SK-N-SH treated with all-trans-retinoic acid at 6 μM for 48 hours (cell line): ENCODE results near the gene LUC7L2.

Experiments used
- ATAC-seq: fragments of 200-7000 bp; cut with Tn5 transposase; 3 replicates; pipeline ENCODE4 v1.9.1; 2020; ENCODE audit warnings: mild to moderate bottlenecking, moderate library complexity
- ARNTL ChIP-seq: fragments of 450-650 bp; formaldehyde crosslinking; IDR thresholded peaks from 2 replicates; pipeline ENCODE4 v1.5.0; 2020; ENCODE audit warnings: low read depth, mild to moderate bottlenecking, moderate library complexity, borderline replicate concordance
- BACH2 ChIP-seq: fragments of 250-450 bp; sonication (Bioruptor Pico); IDR thresholded peaks from 2 replicates; pipeline ENCODE4 v1.9.0; 2021; ENCODE audit warnings: mild to moderate bottlenecking, borderline replicate concordance
- CSDC2 ChIP-seq: fragments of 250-450 bp; sonication (Bioruptor Pico); IDR thresholded peaks from 2 replicates; pipeline ENCODE4 v1.5.0; 2020; ENCODE audit warnings: mild to moderate bottlenecking, moderate library complexity
- ESRRG ChIP-seq: fragments of 250-450 bp; sonication (Bioruptor Pico); IDR thresholded peaks from 2 replicates; pipeline ENCODE4 v1.6.1; 2021; ENCODE audit warnings: mild to moderate bottlenecking
- GLIS3 ChIP-seq: fragments of 250-450 bp; sonication (Bioruptor Pico); IDR thresholded peaks from 2 replicates; pipeline ENCODE4 v1.5.0; 2020; ENCODE audit warnings: mild to moderate bottlenecking, moderate library complexity
- ISL1 ChIP-seq: fragments of 250-450 bp; sonication (Bioruptor Pico); IDR thresholded peaks from 2 replicates; pipeline ENCODE4 v2.1.2; 2022; ENCODE audit warnings: mild to moderate bottlenecking, moderate library complexity
- OSR1 ChIP-seq: fragments of 250-450 bp; sonication (Bioruptor Pico); IDR thresholded peaks from 2 replicates; pipeline ENCODE4 v1.8.0; 2022; ENCODE audit warnings: moderate library complexity, mild to moderate bottlenecking, inconsistent platforms
- PPARA ChIP-seq: fragments of 250-450 bp; sonication (Bioruptor Pico); IDR thresholded peaks from 2 replicates; pipeline ENCODE4 v1.5.0; 2020; ENCODE audit warnings: mild to moderate bottlenecking, borderline replicate concordance
- RARB ChIP-seq: fragments of 250-450 bp; sonication (Bioruptor Pico); IDR thresholded peaks from 2 replicates; pipeline ENCODE4 v1.8.0; 2021; ENCODE audit warnings: mild to moderate bottlenecking, moderate library complexity
- SNAI2 ChIP-seq: fragments of 250-450 bp; sonication (Bioruptor Pico); IDR thresholded peaks from 2 replicates; pipeline ENCODE4 v1.5.0; 2020; ENCODE audit warnings: mild to moderate bottlenecking, moderate library complexity
- TCF4 ChIP-seq: fragments of 250-450 bp; sonication (Bioruptor Pico); IDR thresholded peaks from 2 replicates; pipeline ENCODE4 v1.8.0; 2021; ENCODE audit warnings: mild to moderate bottlenecking, moderate library complexity, borderline replicate concordance
- TOX ChIP-seq: fragments of 250-450 bp; sonication (Bioruptor Pico); IDR thresholded peaks from 2 replicates; pipeline ENCODE4 v1.8.0; 2021; ENCODE audit warnings: mild to moderate bottlenecking, moderate library complexity, borderline replicate concordance
- ZC3H10 ChIP-seq: fragments of 250-450 bp; sonication (Bioruptor Pico); IDR thresholded peaks from 2 replicates; pipeline ENCODE4 v1.5.1; 2021; ENCODE audit warnings: mild to moderate bottlenecking, moderate library complexity
- ZFP3 ChIP-seq: fragments of 250-450 bp; sonication (Bioruptor Pico); IDR thresholded peaks from 2 replicates; pipeline ENCODE4 v1.5.0; 2020; ENCODE audit warnings: mild to moderate bottlenecking, moderate library complexity
- ZFP30 ChIP-seq: fragments of 450-650 bp; formaldehyde crosslinking; IDR thresholded peaks from 2 replicates; pipeline ENCODE4 v1.5.0; 2022; ENCODE audit warnings: mild to moderate bottlenecking, moderate library complexity
- ZNF565 ChIP-seq: fragments of 450-650 bp; formaldehyde crosslinking; conservative IDR thresholded peaks from 2 replicates; pipeline ENCODE4 v1.5.0; 2020; ENCODE audit warnings: low read depth, mild to moderate bottlenecking, moderate library complexity
- ZNF70 ChIP-seq: fragments of 450-650 bp; formaldehyde crosslinking; IDR thresholded peaks from 2 replicates; pipeline ENCODE4 v1.5.0; 2020; ENCODE audit warnings: mild to moderate bottlenecking, moderate library complexity
- ZNF8 ChIP-seq: fragments of 450-650 bp; formaldehyde crosslinking; IDR thresholded peaks from 2 replicates; pipeline ENCODE4 v1.5.0; 2020; ENCODE audit warnings: mild to moderate bottlenecking, moderate library complexity
- TF ChIP-seq, protein P1 (sequence below): fragments of 250-450 bp; sonication (Bioruptor Pico); IDR thresholded peaks from 2 replicates; pipeline ENCODE4 v1.8.0; 2021; ENCODE audit warnings: low read depth, mild to moderate bottlenecking, moderate library complexity, borderline replicate concordance
- TF ChIP-seq, protein P2 (sequence below): fragments of 250-450 bp; sonication (Bioruptor Pico); IDR thresholded peaks from 2 replicates; pipeline ENCODE4 v1.5.0; 2020; ENCODE audit warnings: mild to moderate bottlenecking, moderate library complexity
- TF ChIP-seq, protein P3 (sequence below): fragments of 250-450 bp; sonication (Bioruptor Pico); IDR thresholded peaks from 2 replicates; pipeline ENCODE4 v1.5.1; 2021; ENCODE audit warnings: mild to moderate bottlenecking, moderate library complexity
- TF ChIP-seq, protein P4 (sequence below): fragments of 250-450 bp; sonication (Bioruptor Pico); IDR thresholded peaks from 2 replicates; pipeline ENCODE4 v1.8.0; 2020; ENCODE audit warnings: mild to moderate bottlenecking, moderate library complexity, borderline replicate concordance
- TF ChIP-seq, protein P5 (sequence below): fragments of 250-450 bp; sonication (Bioruptor Pico); IDR thresholded peaks from 2 replicates; pipeline ENCODE4 v1.5.1; 2020; ENCODE audit warnings: low read depth, mild to moderate bottlenecking, moderate library complexity

Gene LUC7L2

DNA sequence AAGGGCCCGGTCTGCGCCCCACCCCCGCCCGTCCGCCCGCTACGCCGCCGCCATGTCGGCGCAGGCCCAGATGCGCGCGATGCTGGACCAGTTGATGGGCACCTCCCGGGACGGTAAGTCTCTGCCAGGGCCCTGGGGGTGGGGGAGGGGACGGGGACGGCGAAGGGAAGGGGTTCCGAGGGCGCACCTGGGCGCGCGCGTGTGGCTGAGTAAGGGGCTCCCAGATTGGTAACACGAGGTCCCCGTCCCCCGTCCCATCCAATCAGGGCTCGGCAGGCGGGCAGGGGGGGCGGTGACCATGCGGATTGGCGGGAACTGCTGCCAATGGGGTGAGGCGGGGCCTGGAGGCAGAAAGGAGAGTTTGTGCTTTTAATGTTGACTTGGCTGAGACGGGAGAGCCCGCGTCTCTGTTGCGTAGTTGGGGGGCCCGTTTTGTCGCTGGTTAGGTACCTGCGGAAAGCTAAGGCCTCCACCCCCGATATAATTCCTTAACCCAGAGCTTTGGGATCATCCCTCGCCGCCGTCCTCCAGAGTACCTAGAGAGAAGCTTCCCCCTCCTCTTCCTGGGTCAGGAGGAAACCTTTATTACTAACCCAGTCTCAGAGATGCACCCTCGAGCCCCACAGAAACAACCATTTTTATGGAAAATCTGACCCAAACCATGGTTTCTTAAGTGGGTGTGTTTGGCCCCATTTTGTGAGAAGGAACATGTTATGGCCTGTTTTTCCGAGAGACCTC, 685 bp downstream of the LUC7L2 start:
- no peak for TF ChIP-seq SNAI2 (CRISPR knock-in tag)
- no peak for TF ChIP-seq ISL1 (CRISPR knock-in tag)
- TF ChIP-seq, protein P1, sequence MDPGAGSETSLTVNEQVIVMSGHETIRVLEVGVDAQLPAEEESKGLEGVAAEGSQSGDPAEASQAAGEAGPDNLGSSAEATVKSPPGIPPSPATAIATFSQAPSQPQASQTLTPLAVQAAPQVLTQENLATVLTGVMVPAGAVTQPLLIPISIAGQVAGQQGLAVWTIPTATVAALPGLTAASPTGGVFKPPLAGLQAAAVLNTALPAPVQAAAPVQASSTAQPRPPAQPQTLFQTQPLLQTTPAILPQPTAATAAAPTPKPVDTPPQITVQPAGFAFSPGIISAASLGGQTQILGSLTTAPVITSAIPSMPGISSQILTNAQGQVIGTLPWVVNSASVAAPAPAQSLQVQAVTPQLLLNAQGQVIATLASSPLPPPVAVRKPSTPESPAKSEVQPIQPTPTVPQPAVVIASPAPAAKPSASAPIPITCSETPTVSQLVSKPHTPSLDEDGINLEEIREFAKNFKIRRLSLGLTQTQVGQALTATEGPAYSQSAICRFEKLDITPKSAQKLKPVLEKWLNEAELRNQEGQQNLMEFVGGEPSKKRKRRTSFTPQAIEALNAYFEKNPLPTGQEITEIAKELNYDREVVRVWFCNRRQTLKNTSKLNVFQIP (CRISPR knock-in tag), result no peak
- TF ChIP-seq ZNF8 (CRISPR knock-in tag), result 0 out of 2 replicates have a peak, but pooled peaks have one; percentile 12
- TF ChIP-seq, protein P2, sequence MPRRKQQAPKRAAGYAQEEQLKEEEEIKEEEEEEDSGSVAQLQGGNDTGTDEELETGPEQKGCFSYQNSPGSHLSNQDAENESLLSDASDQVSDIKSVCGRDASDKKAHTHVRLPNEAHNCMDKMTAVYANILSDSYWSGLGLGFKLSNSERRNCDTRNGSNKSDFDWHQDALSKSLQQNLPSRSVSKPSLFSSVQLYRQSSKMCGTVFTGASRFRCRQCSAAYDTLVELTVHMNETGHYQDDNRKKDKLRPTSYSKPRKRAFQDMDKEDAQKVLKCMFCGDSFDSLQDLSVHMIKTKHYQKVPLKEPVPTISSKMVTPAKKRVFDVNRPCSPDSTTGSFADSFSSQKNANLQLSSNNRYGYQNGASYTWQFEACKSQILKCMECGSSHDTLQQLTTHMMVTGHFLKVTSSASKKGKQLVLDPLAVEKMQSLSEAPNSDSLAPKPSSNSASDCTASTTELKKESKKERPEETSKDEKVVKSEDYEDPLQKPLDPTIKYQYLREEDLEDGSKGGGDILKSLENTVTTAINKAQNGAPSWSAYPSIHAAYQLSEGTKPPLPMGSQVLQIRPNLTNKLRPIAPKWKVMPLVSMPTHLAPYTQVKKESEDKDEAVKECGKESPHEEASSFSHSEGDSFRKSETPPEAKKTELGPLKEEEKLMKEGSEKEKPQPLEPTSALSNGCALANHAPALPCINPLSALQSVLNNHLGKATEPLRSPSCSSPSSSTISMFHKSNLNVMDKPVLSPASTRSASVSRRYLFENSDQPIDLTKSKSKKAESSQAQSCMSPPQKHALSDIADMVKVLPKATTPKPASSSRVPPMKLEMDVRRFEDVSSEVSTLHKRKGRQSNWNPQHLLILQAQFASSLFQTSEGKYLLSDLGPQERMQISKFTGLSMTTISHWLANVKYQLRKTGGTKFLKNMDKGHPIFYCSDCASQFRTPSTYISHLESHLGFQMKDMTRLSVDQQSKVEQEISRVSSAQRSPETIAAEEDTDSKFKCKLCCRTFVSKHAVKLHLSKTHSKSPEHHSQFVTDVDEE (CRISPR knock-in tag), result no peak
- no peak for TF ChIP-seq ZNF565 (CRISPR knock-in tag)
- no peak for TF ChIP-seq TCF4 (CRISPR knock-in tag)
- TF ChIP-seq ZFP3 (CRISPR knock-in tag), result no peak
- peak; percentile 43; the same call in 1 of the 2 replicates for TF ChIP-seq GLIS3 (CRISPR knock-in tag)
- TF ChIP-seq, protein P3, sequence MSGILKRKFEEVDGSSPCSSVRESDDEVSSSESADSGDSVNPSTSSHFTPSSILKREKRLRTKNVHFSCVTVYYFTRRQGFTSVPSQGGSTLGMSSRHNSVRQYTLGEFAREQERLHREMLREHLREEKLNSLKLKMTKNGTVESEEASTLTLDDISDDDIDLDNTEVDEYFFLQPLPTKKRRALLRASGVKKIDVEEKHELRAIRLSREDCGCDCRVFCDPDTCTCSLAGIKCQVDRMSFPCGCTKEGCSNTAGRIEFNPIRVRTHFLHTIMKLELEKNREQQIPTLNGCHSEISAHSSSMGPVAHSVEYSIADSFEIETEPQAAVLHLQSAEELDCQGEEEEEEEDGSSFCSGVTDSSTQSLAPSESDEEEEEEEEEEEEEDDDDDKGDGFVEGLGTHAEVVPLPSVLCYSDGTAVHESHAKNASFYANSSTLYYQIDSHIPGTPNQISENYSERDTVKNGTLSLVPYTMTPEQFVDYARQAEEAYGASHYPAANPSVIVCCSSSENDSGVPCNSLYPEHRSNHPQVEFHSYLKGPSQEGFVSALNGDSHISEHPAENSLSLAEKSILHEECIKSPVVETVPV (CRISPR knock-in tag), result no peak
- TF ChIP-seq ZNF70 (CRISPR knock-in tag), result no peak
- TF ChIP-seq, protein P4, sequence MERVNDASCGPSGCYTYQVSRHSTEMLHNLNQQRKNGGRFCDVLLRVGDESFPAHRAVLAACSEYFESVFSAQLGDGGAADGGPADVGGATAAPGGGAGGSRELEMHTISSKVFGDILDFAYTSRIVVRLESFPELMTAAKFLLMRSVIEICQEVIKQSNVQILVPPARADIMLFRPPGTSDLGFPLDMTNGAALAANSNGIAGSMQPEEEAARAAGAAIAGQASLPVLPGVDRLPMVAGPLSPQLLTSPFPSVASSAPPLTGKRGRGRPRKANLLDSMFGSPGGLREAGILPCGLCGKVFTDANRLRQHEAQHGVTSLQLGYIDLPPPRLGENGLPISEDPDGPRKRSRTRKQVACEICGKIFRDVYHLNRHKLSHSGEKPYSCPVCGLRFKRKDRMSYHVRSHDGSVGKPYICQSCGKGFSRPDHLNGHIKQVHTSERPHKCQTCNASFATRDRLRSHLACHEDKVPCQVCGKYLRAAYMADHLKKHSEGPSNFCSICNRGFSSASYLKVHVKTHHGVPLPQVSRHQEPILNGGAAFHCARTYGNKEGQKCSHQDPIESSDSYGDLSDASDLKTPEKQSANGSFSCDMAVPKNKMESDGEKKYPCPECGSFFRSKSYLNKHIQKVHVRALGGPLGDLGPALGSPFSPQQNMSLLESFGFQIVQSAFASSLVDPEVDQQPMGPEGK, result peak; percentile 51; the same call in 1 of the 2 replicates
- no peak for TF ChIP-seq ZC3H10
- no peak for TF ChIP-seq RARB
- TF ChIP-seq, protein P5, sequence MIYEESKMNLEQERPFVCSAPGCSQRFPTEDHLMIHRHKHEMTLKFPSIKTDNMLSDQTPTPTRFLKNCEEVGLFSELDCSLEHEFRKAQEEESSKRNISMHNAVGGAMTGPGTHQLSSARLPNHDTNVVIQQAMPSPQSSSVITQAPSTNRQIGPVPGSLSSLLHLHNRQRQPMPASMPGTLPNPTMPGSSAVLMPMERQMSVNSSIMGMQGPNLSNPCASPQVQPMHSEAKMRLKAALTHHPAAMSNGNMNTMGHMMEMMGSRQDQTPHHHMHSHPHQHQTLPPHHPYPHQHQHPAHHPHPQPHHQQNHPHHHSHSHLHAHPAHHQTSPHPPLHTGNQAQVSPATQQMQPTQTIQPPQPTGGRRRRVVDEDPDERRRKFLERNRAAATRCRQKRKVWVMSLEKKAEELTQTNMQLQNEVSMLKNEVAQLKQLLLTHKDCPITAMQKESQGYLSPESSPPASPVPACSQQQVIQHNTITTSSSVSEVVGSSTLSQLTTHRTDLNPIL (CRISPR knock-in tag), result 0 out of 2 replicates have a peak, but pooled peaks have one; percentile 27
- TF ChIP-seq BACH2 (CRISPR knock-in tag), result no peak
- TF ChIP-seq ZFP30 (CRISPR knock-in tag), result no peak
- no peak for TF ChIP-seq ESRRG
- ATAC-seq, result peak; percentile 85

DNA sequence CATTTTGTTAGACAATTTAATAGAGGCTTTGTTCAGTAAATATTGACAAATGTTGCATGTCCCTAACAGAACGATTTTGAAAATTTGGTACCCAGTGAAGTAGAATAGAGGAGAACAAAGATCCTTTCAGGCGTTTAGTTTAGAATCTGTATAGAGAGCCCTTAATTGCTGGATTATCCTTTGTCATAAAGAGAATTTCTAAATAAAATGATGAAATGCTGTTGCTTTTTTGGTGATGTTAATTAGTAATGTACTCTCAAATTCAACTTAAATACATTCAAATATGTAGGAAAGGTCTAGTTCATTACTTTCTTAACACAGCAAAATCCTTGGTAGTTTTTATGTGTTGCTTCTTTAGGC, 1.2 kb downstream of the LUC7L2 start:
- TF ChIP-seq TOX (CRISPR knock-in tag), result no peak
- TF ChIP-seq ZNF8 (CRISPR knock-in tag), result no peak
- TF ChIP-seq SNAI2 (CRISPR knock-in tag), result no peak
- TF ChIP-seq CSDC2 (CRISPR knock-in tag), result no peak
- TF ChIP-seq, protein P5 (CRISPR knock-in tag), result no peak
- TF ChIP-seq, protein P2 (CRISPR knock-in tag), result no peak
- no peak for TF ChIP-seq PPARA (CRISPR knock-in tag)
- TF ChIP-seq, protein P1 (CRISPR knock-in tag), result no peak
- TF ChIP-seq ZFP3 (CRISPR knock-in tag), result no peak
- TF ChIP-seq OSR1 (CRISPR knock-in tag), result no peak
- no peak for TF ChIP-seq TCF4 (CRISPR knock-in tag)
- TF ChIP-seq ZFP30 (CRISPR knock-in tag), result no peak
- TF ChIP-seq BACH2 (CRISPR knock-in tag), result no peak
- no peak for TF ChIP-seq ISL1 (CRISPR knock-in tag)
- TF ChIP-seq ARNTL (CRISPR knock-in tag), result no peak
- TF ChIP-seq, all 23 proteins: peak for 0
- no peak for ATAC-seq
